Measurements from ENCODE around the gene STRA6. TPM values are rescaled to one million over a fixed set of nuclear protein-coding genes. Genes with fewer than 3 reads are reported as not detected.
"Not testable (repeated sequence)": the region's sequence is repeated elsewhere in the genome, so short reads cannot be mapped to it uniquely, and the experiment has no call there.

The STRA6 gene
- polyA plus RNA-seq, 4 donors: 25.0 to 49.2 (median 32.3) TPM

DNA sequence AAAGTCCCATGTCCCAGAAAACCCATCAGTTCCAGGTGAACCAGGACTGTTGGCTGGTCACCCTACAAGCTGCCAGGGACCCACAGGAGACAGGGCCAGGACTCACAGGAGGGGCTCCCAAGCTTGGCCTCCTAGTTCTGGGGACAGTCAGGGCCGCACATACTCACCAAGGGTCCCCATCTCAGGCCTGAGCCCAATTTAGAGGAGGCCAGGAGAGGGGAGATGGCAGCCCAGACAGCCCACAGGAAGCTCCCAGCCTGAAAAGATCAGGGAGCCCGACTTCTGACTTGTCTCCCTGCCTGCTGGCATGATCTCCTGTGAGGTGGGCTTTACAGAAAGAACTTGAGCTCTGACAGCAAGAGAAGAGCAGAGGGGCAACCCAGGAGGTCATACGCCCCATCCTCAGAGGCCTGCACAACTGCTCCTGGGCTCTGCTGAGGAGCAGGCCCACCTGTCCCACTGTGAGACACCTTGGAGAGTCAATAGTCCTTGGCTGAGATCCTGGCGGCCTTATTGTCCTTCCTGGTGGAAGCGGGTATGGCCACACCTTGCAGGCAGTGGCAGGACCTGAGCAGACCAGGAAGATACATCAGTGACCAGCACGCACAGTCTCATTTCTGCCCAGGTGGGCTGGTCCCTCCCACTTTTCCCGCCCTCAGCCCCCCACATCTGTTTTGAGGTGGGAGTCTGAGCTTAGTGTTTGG is 31.6 kb downstream of the STRA6 start:
- DNase-seq (ENCODE audit: low read depth in 4 of 4, low spot score in 2 of 4): no peak

DNA sequence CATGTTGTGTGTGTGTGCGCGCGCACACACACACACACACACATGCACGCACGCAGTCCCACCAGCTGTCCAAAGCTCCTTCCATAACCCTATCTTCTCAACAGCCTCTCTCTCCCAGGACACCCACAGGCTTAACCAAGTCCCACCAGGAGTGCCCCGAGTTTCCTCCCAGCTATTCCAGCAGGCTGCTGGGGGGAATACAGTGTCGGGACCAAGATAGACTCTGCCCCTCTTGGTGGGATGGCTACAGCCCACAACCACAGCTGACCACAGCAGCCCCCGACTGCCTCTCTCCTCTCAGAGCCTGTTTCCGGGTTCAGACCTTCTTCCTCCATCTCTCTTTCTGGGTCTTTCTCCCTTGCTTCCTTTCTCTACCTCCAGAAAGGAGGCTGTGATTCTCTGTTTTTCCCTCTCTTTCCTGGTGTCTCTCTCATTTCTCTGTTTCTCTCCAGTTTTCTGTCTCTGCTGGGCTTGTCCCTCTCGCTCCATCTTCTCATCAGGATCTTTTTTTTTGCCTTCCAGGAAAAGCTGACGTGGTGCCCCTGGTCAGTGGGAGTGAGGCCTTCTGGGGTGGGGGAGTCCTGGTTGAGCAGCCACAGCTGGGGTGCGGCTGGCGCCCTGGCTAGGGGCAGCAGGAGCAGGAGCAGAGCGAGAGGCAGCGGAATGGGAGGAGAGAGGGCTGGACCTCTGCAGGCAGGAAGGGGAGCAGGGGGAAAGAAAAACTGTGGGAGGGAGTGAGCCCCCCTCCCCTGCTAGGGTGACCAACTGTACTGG is 32.3 kb downstream of the STRA6 start:
- DNase-seq (ENCODE audit: low read depth in 4 of 4, low spot score in 2 of 4): peak in 1 of 4 donors; percentile 48

DNA sequence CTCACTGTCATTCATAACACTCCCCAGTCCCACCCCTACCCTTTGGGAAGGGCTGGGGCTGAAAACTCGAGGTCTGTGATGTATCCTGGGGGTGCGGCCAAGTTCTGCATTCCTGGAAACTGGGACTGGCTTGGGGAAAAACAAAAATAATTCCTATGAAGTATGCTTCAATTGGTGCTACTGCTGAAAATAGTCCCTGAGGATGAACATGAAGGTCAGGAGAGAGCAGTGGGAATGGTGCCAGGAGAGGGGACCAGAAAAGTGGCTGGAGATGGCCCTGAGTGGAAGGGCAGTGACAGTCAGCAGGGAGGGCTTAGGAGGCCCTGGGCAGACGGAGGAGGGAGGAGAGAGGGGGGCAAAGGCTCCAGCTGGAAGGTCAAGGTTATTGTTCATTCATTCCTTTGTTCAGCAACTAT is 33.9 kb downstream of the STRA6 start:
- no peak for DNase-seq (ENCODE audit: low read depth in 4 of 4, low spot score in 2 of 4)

DNA sequence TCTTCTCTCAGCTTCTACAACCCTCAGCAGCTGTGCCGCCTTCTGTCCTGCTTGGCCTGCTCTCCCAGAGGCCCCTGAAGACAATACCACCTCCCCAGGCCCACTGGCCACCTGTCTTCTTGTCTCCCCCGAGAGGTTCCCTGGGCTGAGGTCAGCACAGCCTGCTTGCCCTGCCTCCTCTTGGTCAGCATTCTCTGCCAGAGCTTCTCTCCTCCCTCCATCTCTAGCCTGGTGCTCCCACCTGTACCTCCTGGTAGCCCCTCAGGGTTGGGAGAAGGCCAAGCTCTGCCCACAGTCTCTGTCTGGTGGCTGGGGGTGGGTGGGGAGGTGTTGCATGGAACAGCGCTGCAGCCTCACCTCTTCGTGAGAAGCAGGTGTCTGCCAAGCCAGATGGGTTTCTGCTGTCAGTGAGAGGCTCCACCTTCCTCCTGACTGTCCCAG is 34.7 kb downstream of the STRA6 start:
- DNase-seq (ENCODE audit: low read depth in 4 of 4, low spot score in 2 of 4): no peak

DNA sequence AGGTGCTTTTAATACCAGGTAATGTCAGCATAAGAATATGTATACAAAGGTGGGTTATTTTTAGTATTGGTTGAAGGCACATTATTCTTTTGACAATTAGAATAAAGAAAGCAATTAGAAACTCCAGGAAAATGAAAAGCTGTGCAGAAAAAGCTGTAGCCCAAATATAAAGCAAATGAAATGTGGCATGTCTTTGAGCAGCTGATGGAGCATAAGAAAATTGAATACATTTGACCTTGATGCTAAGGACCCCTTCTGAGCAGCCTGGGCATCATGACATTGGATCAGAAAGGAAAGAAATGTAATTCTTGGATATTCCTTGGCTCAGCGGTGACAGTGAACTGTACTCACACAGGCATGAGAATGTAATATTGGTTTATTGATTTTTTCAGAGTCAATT is 37.1 kb downstream of the STRA6 start:
- DNase-seq (ENCODE audit: low read depth in 4 of 4, low spot score in 2 of 4): no peak

DNA sequence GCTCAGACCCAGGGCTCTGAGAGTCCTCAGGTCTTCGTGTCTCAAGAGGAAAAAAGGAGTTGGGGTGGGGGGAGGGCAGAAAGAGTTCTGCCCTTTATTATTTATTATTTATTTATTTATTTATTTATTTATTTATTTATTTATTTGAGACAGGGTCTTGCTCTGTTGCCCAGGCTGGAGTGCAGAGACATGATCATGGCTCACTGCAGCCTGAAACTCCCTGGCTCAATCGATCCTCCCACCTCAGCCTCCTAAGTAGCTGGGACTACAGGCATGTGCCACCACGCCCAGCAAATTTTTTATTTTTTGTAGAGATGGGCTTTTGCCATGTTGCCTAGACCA is 40.4 kb downstream of the STRA6 start:
- not testable (repeated sequence) for DNase-seq (ENCODE audit: low read depth in 4 of 4, low spot score in 2 of 4)

DNA sequence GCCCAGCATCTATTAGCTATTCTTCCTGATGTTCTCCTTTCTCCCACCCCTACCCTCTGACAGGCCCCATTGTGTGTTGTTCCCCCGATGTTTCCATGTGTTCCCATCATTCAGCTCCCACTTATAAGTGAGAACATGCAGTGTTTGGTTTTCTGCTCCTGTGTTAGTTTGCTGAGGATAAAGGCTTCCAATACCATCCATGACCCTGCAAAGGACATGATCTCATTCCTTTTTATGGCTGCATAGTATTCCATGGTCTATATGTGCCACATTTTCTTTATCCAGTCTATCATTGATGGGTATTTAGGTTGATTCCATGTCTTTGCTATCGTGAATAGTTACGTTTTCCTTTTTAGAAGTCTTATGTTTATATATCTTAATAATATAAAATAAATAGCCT is 42.2 kb downstream of the STRA6 start:
- DNase-seq (ENCODE audit: low read depth in 4 of 4, low spot score in 2 of 4): not testable (repeated sequence)

DNA sequence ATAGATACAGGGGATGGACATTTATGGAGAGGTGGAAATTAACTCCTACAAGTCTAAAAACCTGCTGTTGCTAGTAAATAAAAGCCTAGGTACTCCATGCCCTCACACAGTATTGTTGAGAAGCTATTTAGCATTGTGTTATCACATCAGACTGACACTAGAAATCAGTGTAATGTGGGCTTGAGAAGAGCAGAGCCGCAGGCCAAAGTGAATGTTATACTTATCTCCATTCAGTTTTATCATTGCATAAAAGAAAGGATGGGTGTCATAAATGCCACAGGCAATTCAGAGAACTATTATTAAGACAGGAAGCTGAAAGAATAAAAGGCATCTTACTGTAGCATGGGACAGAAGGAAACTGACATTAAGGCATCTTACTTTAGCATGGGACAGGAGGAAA is 42.8 kb downstream of the STRA6 start:
- no peak for DNase-seq (ENCODE audit: low read depth in 4 of 4, low spot score in 2 of 4)

DNA sequence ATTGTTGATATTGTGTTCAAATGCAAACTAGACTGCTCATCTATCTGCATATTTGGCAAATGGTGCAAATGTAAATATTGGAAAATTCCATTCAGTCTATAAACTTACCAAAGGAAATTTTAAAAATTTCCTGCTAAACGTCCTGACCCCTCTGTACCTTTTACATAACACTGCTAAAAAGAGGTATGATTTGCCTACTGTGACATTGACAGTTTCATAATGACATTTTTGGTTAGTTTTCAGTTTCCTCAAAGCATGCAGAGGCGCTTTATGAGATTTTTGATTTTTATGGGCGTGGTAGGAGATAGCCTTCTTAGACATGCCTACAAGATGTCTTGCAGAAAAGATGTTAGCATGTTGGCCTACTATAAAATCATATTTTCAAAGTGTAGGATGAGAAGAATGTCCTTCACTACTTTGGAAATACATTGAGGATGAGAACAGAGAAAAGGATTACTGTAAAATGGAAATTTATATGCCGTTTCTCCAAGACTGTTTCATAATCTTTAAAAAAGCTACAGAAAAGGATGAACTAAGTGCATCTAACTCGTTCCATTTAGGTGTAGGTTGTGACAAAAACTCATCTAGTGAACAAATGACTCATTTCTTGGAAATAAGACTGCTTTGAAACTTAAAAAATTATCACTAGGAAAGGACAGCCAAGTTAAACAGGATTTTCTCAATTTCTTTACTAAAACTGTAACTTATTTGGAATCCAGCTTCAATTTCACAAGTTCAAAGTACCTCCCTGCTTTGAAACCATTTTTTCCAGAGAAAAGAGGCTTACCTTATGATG is 43.5 kb downstream of the STRA6 start:
- DNase-seq (ENCODE audit: low read depth in 4 of 4, low spot score in 2 of 4): no peak

DNA sequence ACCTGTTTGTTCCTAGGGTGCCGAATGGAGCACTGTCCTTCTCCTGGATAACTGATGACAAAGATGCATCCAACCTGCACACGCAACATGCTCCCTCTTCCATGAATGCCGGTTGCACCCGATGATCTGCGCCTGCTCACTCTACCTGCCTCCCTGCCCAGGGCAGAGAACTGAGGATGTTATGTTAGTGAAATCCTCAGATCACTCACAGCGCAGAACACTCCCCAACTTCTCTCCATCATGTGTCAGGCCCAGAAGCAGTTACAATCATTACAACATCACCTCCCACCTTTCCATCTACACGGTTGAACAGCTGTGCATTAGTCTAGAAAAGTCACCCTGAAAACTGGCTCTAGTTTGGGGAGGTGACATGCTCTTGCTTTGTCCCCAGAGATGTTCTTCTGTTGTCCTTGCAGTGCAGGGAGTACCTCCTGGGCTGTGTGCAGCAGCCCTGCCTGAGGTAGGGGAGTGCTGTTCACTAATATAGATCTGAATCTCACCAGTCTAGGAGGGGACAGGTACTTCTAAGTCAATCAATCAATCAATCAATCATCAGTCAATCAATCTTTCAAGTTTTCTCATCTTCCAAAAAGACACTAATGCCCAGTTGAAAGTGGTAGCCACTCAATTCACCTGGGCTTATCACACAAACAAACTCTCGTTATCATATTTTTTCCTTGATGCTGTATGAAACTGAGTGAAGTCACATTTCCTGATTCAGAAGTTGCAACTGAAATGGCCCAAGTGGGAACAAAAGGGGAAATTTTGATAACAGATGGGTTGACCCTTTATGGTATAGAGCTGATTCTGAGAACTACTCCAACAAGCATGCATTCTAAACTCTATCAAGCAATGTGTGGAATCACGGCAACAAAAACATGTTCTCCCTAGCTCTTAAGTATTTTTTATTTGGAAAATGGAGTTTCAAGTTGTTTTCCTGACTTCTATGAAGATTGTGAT is 44.4 kb downstream of the STRA6 start:
- DNase-seq (ENCODE audit: low read depth in 4 of 4, low spot score in 2 of 4): no peak

DNA sequence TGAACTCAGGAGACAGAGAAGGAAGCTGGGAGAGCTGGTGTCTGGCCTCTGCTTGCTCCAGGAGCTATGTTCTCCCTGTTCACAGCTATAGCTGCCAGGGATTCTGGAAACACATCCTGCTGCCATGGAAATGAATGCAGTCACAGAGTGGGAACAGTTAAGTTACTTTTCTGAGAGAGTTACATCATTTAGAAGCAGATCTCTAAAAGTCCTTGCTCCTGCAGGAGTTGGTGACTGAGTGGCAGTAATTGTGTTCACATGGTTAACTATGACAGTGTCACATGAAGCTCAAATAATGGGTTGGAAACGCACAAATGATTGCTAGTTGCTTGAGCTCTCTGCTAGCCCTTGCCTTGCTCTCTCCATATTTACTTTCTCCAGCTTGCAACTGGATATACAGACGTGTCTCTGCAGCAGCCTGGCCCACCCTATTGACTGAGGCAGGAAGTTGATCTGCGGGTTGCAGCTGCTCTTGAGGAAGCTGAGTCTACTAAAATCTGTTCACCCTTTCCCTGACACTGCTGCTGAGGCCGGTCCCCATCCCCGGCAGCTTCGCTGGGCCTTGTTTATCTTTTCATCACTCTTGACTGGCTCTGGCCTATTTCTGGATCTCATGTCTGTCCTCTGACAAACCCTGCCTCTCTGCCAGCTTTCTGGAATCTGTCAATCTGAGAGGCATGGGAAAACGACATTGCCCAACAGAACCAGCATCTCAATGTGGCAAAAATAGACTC is 45.7 kb downstream of the STRA6 start:
- no peak for DNase-seq (ENCODE audit: low read depth in 4 of 4, low spot score in 2 of 4)

DNA sequence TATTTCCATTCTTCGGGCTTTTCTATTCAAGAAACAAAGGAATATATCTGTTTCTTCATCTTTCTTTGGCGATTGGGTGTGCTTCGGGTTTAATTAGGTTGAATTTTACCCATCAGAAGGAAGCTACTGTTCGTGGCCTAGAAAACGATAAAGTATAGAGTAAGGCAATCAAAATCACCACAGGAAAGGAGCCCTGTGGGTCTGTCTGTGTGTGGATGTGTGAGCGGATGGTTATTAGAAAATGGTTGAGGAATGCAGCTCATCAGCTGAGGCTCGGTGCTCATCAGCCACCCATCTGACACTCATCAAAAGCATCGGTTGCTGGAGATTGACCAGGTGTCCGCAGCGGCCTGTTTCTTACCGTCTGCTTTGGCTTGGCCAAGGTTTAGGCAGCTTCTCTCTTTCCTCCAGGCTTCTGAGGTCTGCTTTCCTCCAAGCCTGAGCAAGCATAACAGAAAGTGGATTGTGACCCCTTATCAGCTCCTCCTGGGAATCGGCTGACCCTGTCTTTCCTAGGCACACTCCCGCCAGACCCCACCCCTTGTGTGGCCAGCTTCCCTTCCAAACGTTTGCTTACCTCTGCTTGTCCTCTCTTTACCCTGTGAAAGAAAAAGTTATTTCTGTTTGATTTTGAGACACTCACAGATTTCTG is 46.7 kb downstream of the STRA6 start:
- DNase-seq (ENCODE audit: low read depth in 4 of 4, low spot score in 2 of 4): no peak

DNA sequence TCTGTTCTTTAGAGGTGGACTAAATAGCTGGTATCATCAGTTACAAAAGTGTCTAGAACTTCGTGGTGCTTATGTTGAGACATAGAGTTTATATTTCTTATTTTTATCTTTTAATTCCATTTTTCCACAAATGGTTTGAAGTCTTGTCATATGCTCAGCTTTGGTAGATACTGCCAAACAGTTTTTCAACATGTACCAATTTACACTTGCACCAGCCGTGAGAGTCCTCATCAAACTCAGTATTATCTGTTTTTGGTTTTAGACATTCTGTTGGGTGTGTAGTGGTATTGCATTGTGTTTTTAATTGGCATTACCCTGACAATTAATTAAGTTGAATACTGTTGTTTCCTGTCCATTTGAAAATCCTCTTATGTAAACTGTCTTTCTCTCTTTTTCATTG is 55.5 kb downstream of the STRA6 start:
- DNase-seq (ENCODE audit: low read depth in 4 of 4, low spot score in 2 of 4): no peak

DNA sequence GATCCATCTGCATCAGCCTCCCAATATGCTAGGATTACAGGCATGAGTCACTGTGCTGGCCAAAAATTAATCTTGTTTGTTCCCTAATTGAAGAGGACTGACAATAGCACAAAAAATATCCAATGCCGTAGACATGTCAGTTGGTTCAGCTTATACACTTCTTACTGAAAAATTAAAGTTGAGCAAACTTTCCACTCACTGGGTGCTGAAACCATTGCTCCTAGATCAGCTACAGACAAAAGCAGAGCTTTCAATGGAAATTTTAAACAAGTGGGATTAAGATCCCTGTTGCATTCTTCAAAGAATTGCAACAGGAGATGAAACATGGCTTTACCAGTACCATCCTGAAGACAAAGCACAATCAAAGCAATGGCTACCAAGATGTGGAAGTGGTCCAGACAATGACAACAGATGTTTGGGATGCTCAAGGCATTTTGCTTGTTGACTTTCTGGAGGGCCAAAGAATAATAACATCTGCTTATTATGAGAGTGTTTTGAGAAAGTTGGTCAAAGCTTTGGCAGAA is 56.2 kb downstream of the STRA6 start:
- DNase-seq (ENCODE audit: low read depth in 4 of 4, low spot score in 2 of 4): no peak

DNA sequence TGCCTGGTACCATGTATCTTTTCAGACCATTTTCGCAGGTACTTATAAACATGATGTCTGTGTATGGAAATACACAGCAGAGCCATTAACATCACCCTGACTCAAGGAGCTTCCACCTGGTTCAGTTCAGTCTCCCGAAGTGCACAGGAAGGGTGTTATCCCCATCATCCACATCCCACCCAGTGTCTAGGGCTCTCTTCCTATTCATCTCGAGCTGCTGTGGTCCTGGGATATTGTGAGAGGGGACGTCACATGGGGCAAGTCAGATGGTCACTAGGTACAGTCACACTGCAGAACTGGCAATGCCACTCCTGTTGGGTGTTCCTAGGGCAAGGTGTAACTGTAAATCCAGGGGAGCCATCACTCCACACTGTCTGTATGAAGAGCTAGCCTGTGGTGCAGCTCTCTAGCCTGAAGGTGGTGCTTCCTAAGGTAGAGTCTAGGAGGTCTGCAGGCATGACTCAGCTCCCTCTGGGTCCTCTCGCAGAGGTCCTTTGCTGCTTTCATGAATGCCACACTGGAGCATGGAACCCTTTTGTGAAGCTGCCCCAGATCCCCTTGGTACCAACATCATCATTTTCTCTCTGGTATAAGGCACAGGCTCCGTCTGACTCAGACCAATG is 58.3 kb downstream of the STRA6 start:
- DNase-seq (ENCODE audit: low read depth in 4 of 4, low spot score in 2 of 4): no peak

DNA sequence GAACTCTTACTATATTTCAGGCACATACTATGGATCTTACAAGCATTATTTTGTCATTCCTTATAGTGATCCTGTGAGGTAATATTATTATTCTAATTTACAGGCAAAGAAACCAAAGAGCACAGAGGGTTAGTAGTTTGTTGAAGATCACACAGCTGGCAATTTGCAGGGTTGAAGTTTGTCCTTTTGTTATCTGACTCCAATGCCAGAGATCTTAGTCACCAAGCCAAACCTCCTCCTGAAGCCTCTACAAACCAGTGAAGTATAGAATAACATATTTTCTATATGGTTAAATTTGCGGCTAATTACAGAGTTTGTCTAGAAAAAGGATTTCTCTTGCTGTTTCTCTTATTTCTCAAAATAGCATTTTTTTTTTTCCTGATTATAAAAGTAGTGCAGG is 61.0 kb downstream of the STRA6 start:
- DNase-seq (ENCODE audit: low read depth in 4 of 4, low spot score in 2 of 4): no peak

DNA sequence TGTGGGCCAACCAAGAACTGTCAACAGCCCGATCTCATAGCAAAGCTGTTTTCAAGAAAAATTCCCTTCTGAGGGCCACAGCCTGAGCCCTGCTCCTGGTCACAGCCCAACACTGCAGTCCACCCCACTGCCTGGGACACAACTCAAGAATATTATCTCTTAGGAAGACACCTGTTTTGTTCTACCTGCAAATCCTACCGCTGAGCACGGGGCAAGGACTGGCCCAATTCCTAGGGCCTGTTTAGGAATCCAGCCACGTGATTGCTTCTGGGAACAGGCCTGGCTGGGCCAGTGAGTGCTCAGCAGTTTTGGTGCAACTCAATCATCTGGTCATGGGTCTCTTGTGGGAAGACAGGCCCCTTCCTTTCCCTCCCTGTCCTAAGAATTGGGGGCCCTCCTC is 63.9 kb downstream of the STRA6 start:
- DNase-seq (ENCODE audit: low read depth in 4 of 4, low spot score in 2 of 4): no peak

DNA sequence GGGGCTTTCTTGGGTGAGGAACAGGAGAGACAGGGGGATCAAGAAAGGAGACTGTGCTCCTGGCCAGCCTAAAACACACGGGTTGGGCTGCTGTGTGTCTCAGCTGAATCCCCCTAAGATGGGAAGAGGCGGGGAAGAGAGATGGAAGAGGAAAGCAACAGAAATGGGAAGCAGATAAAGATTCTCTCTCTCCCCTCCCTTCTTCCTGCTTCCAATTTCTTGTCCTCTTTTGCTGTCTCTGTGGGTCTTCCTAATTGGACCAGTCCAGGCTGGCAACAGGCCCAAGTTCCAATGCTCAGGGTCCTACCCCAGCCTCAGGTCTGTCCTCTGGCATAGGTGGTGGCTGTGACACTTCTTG is 65.1 kb downstream of the STRA6 start:
- no peak for DNase-seq (ENCODE audit: low read depth in 4 of 4, low spot score in 2 of 4)
